ENCODE results near the gene CLEC18B. TPM values are rescaled to one million over a fixed set of nuclear protein-coding genes. Genes with fewer than 3 reads are reported as not detected.
"Not testable (repeated sequence)": the region's sequence is repeated elsewhere in the genome, so short reads cannot be mapped to it uniquely, and the experiment has no call there.

CLEC18B gene
- total and polyA plus RNA-seq, 4 donors = 0.21 to 1.3 (median 0.43) TPM; not detected in 1

DNA sequence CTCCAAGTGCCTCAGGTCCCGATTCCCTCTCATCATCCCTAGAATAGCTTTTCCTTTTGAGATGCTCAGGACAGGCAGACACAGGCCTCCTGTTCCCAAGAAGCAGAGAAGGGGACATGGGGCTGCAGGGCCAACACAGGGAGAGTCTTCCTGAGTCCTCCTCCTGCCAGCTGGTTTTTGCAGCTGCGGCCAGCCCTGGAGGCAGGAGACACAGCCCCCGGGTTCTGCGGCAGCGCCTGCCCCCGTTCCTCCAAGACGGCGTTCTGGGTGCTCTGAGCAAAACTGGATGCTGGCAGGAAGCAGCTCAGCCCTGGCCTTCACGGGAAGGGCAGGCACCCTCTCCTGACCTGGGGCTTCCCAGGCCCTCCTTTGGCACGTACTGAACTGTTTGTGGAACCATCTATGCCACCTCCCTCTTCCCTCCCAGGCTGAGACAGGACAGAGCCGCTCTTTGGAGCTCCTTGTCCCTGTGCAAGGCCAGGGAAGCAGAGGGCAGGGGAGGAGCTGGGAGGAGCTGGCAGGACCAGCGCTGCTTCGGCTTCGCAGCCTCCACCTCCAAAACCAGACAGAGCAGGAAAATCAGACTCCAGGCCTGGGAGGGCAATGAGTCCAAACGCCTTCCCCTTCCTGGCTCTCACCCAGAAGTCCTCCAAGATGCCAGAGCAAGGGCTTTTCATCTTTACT lies 22.9 kb downstream of the CLEC18B start:
- not testable (repeated sequence) for H3K4me3 ChIP-seq (ENCODE audit: low read depth in 1 of 3, low read length in 3 of 3); H3K36me3 ChIP-seq (ENCODE audit: control insufficient read depth in 4 of 4, insufficient read depth in 3 of 4, low read depth in 1 of 4, low read length in 3 of 4); H3K27ac ChIP-seq (ENCODE audit: low read depth in 1 of 2, low read length in 2 of 2); H3K4me1 ChIP-seq (ENCODE audit: control insufficient read depth in 4 of 4, insufficient read depth in 4 of 4, low read length in 3 of 4); H3K9me3 ChIP-seq (ENCODE audit: control insufficient read depth in 4 of 4, low read length in 3 of 4); H3K9ac ChIP-seq (ENCODE audit: low read depth in 1 of 2, low read length in 2 of 2); H3K27me3 ChIP-seq (ENCODE audit: control insufficient read depth in 4 of 4, insufficient read depth in 4 of 4, low read length in 3 of 4)
- DNase-seq (ENCODE audit: low spot score) = peak; percentile 31
- 60% methylated on average over 12 of the region's 15 CpGs for WGBS

- not testable (repeated sequence) for H3K4me3 ChIP-seq (ENCODE audit: low read depth in 1 of 3, low read length in 3 of 3); H3K9ac ChIP-seq (ENCODE audit: low read depth in 1 of 2, low read length in 2 of 2); H3K9me3 ChIP-seq (ENCODE audit: control insufficient read depth in 4 of 4, low read length in 3 of 4); H3K4me1 ChIP-seq (ENCODE audit: control insufficient read depth in 4 of 4, insufficient read depth in 4 of 4, low read length in 3 of 4); H3K27me3 ChIP-seq (ENCODE audit: control insufficient read depth in 4 of 4, insufficient read depth in 4 of 4, low read length in 3 of 4); H3K27ac ChIP-seq (ENCODE audit: low read depth in 1 of 2, low read length in 2 of 2); H3K36me3 ChIP-seq (ENCODE audit: control insufficient read depth in 4 of 4, insufficient read depth in 3 of 4, low read depth in 1 of 4, low read length in 3 of 4)
- WGBS = 57% methylated on average over 7 of the region's 7 CpGs
- peak; percentile 33 for DNase-seq (ENCODE audit: low spot score)
Observed at GRCh38 chr16:74396521-74397017, 24.7 kb downstream of the CLEC18B start.

DNA sequence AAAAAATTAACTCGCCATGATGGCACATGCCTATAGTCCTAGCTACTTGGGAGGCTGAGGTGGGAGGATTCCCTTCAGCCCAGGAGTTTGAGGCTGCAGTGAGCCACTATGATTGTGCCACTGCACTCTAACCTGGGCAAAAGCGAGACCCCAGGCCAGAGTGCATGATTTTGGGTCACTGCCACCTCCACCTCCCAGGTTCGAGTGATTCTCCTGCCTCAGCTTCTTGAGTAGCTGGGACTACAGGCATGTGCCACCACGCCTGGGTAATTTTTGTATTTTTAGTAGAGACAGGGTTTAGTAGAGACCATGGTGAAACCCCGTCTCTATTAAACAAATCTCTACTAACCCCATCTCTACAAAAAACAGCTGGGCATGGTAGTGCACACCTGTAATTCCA lies 26.7 kb downstream of the CLEC18B start:
- not testable (repeated sequence) for H3K9ac ChIP-seq (ENCODE audit: low read depth in 1 of 2, low read length in 2 of 2); DNase-seq (ENCODE audit: low spot score); H3K4me1 ChIP-seq (ENCODE audit: control insufficient read depth in 4 of 4, insufficient read depth in 4 of 4, low read length in 3 of 4); H3K36me3 ChIP-seq (ENCODE audit: control insufficient read depth in 4 of 4, insufficient read depth in 3 of 4, low read depth in 1 of 4, low read length in 3 of 4); H3K9me3 ChIP-seq (ENCODE audit: control insufficient read depth in 4 of 4, low read length in 3 of 4); H3K4me3 ChIP-seq (ENCODE audit: low read depth in 1 of 3, low read length in 3 of 3); H3K27ac ChIP-seq (ENCODE audit: low read depth in 1 of 2, low read length in 2 of 2); H3K27me3 ChIP-seq (ENCODE audit: control insufficient read depth in 4 of 4, insufficient read depth in 4 of 4, low read length in 3 of 4)
- 92% methylated on average over 3 of the region's 5 CpGs for WGBS

- not testable (repeated sequence) for H3K27me3 ChIP-seq (ENCODE audit: control insufficient read depth in 4 of 4, insufficient read depth in 4 of 4, low read length in 3 of 4); H3K36me3 ChIP-seq (ENCODE audit: control insufficient read depth in 4 of 4, insufficient read depth in 3 of 4, low read depth in 1 of 4, low read length in 3 of 4); DNase-seq (ENCODE audit: low spot score); H3K4me1 ChIP-seq (ENCODE audit: control insufficient read depth in 4 of 4, insufficient read depth in 4 of 4, low read length in 3 of 4); H3K9ac ChIP-seq (ENCODE audit: low read depth in 1 of 2, low read length in 2 of 2); H3K9me3 ChIP-seq (ENCODE audit: control insufficient read depth in 4 of 4, low read length in 3 of 4); H3K4me3 ChIP-seq (ENCODE audit: low read depth in 1 of 3, low read length in 3 of 3); H3K27ac ChIP-seq (ENCODE audit: low read depth in 1 of 2, low read length in 2 of 2)
- WGBS = 97% methylated on average over 9 of the region's 9 CpGs
Observed at GRCh38 chr16:74394131-74394530, 27.1 kb downstream of the CLEC18B start.

- not testable (repeated sequence) for H3K27me3 ChIP-seq (ENCODE audit: control insufficient read depth in 4 of 4, insufficient read depth in 4 of 4, low read length in 3 of 4); H3K36me3 ChIP-seq (ENCODE audit: control insufficient read depth in 4 of 4, insufficient read depth in 3 of 4, low read depth in 1 of 4, low read length in 3 of 4); H3K4me1 ChIP-seq (ENCODE audit: control insufficient read depth in 4 of 4, insufficient read depth in 4 of 4, low read length in 3 of 4); DNase-seq (ENCODE audit: low spot score); H3K4me3 ChIP-seq (ENCODE audit: low read depth in 1 of 3, low read length in 3 of 3); H3K9me3 ChIP-seq (ENCODE audit: control insufficient read depth in 4 of 4, low read length in 3 of 4); H3K27ac ChIP-seq (ENCODE audit: low read depth in 1 of 2, low read length in 2 of 2); H3K9ac ChIP-seq (ENCODE audit: low read depth in 1 of 2, low read length in 2 of 2)
- WGBS = 82% methylated on average over 9 of the region's 13 CpGs
Observed at GRCh38 chr16:74391454-74392050, 29.7 kb downstream of the CLEC18B start.

DNA sequence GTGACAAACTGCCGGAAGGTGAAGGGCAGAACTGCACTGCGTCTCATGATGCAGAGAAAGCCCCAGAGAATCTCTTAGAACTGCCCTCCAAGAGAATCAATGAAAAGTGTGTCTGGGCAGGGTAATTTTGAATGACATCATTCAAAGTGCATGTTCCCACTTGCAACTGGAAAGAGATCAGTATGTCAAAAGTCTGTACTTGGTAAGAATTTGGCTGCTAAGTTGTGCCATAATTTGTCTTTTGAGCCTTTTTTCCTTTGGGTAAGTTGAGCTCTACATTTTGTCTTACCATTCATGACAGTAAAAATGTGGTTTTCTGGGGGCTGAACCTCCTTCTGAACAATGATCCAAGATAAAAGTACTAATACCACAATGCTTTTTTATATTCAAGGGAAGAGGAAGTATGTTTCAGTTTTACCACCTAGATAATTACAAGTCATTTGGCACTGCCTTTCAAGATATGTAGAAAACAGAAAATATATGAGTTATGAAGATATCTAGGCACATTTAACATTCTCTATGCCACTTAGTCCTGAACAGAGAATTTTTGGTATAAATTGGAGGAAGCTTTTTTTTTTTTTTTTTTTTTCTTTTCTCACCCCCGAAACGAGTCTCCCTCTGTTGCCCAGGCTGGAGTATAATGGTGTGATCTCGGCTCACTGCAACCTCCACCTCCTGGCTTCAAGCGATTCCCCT lies 38.8 kb downstream of the CLEC18B start:
- 55% methylated on average over 2 of the region's 6 CpGs for WGBS
- not testable (repeated sequence) for H3K4me3 ChIP-seq (ENCODE audit: low read depth in 1 of 3, low read length in 3 of 3); H3K27me3 ChIP-seq (ENCODE audit: control insufficient read depth in 4 of 4, insufficient read depth in 4 of 4, low read length in 3 of 4); H3K9me3 ChIP-seq (ENCODE audit: control insufficient read depth in 4 of 4, low read length in 3 of 4); H3K27ac ChIP-seq (ENCODE audit: low read depth in 1 of 2, low read length in 2 of 2); H3K4me1 ChIP-seq (ENCODE audit: control insufficient read depth in 4 of 4, insufficient read depth in 4 of 4, low read length in 3 of 4); DNase-seq (ENCODE audit: low spot score); H3K9ac ChIP-seq (ENCODE audit: low read depth in 1 of 2, low read length in 2 of 2); H3K36me3 ChIP-seq (ENCODE audit: control insufficient read depth in 4 of 4, insufficient read depth in 3 of 4, low read depth in 1 of 4, low read length in 3 of 4)

DNA sequence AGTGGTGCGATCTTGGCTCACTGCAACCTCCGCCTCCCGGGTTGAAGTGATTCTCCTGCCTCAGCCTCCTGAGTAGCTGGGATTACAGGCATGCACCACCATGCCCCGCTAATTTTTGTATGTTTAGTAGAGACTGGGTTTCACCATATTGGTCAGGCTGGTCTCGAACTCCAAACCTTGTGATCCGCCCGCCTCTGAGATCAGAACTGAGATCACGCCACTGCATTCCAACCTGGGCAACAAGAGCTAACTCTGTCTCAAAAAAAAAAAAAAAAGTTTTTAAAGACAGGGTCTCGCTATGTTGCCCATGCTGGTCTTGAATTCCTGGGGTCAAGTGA lies 47.5 kb downstream of the CLEC18B start:
- not testable (repeated sequence) for H3K27ac ChIP-seq (ENCODE audit: low read depth in 1 of 2, low read length in 2 of 2); H3K4me3 ChIP-seq (ENCODE audit: low read depth in 1 of 3, low read length in 3 of 3); H3K36me3 ChIP-seq (ENCODE audit: control insufficient read depth in 4 of 4, insufficient read depth in 3 of 4, low read depth in 1 of 4, low read length in 3 of 4); H3K9ac ChIP-seq (ENCODE audit: low read depth in 1 of 2, low read length in 2 of 2); H3K27me3 ChIP-seq (ENCODE audit: control insufficient read depth in 4 of 4, insufficient read depth in 4 of 4, low read length in 3 of 4); H3K9me3 ChIP-seq (ENCODE audit: control insufficient read depth in 4 of 4, low read length in 3 of 4); H3K4me1 ChIP-seq (ENCODE audit: control insufficient read depth in 4 of 4, insufficient read depth in 4 of 4, low read length in 3 of 4); DNase-seq (ENCODE audit: low spot score)
- 95% methylated on average over 9 of the region's 9 CpGs for WGBS

All from liver (tissue), 9 donors.